NCI-H1048 (cell line): Measurements from ENCODE around the gene TBRG4.

Source experiments
- DNase-seq: peaks from one replicate; lab custom pipeline; 2025; lab: John Stamatoyannopoulos, UW

Gene TBRG4

GRCh38 chr7:45055016-45055415 is 56.5 kb downstream of the TBRG4 start:
- DNase-seq = no peak

GRCh38 chr7:45054442-45054841 is 57.1 kb downstream of the TBRG4 start:
- DNase-seq = no peak

- DNase-seq = no peak
These were observed 57.6 kb downstream of the TBRG4 start for GRCh38 chr7:45053941-45054340.

GRCh38 chr7:45053401-45053800 is 58.1 kb downstream of the TBRG4 start:
- no peak for DNase-seq

GRCh38 chr7:45052011-45052410 is 59.5 kb downstream of the TBRG4 start:
- no peak for DNase-seq

DNA sequence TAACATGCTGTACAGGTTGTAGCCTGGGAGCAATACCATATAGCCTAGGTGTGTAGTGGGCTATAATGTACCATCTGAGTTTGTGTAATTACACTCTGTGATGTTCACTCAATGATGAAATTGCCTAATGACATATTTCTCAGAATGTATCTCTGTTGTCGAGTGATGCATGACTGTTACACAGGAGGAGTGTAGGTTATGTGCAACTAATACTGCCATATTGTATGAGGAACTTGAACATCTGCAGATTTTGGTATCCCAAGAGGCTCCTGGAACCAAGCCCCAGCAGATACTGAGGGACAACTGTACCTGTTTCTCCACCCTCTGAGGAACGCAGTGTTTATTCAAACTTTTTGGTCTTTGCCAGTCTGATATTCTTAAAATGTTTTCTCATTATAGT is 61.3 kb downstream of the TBRG4 start:
- no peak for DNase-seq
